CD4-positive, CD25-positive, alpha-beta regulatory T cell (primary cell): ENCODE measurements around the gene CEACAM21. TPM values are rescaled to one million over a fixed set of nuclear protein-coding genes. Genes with fewer than 3 reads are reported as not detected.
"Not testable (repeated sequence)": the region's sequence is repeated elsewhere in the genome, so short reads cannot be mapped to it uniquely, and the experiment has no call there.

ENCODE experiments used
- ATAC-seq, 2 donors: fragments of 150-1000 bp; cut with Tn5 transposase; one replicate each; pipeline ENCODE4 v1.10.0; 2021; ENCODE audit warnings: low read depth in 2 of 2, moderate number of reproducible peaks in 2 of 2, moderate library complexity in 1 of 2
- DNase-seq, 3 donors: peaks; one replicate each; pipeline versions ENCODE4 v3.0.0 to v3.0.0-alpha.2; 2012 to 2022; ENCODE audit warnings: mixed read lengths in 1 of 3
- H3K27ac ChIP-seq: one replicate; pipeline ENCODE4 v1.7.0; 2013; ENCODE audit warnings: mild to moderate bottlenecking, low read length; ENCODE audit not compliant: insufficient read depth, poor library complexity, severe bottlenecking
- H3K27me3 ChIP-seq: one replicate; pipeline ENCODE4 v1.7.0; 2013; ENCODE audit warnings: low read length; ENCODE audit not compliant: control insufficient read depth, insufficient read depth
- H3K36me3 ChIP-seq: one replicate; pipeline ENCODE4 v1.7.0; 2013; ENCODE audit warnings: mild to moderate bottlenecking, low read length, moderate library complexity; ENCODE audit not compliant: control insufficient read depth, insufficient read depth
- H3K4me1 ChIP-seq: 2 replicates; pipeline ENCODE4 v1.7.0; 2013; ENCODE audit warnings: mild to moderate bottlenecking, low read length; ENCODE audit not compliant: insufficient read depth, control insufficient read depth, poor library complexity, severe bottlenecking
- H3K4me3 ChIP-seq: one replicate; pipeline ENCODE4 v1.7.0; 2013; ENCODE audit warnings: low read depth, mild to moderate bottlenecking, low read length, moderate library complexity
- H3K9me3 ChIP-seq, 2 experiments: 1 replicate in 1 of 2; 2 replicates in 1 of 2; pipeline ENCODE4 v1.7.0; 2013; ENCODE audit warnings: low read length in 2 of 2, mild to moderate bottlenecking in 1 of 2, moderate library complexity in 1 of 2; ENCODE audit not compliant: control insufficient read depth in 2 of 2
- H3K27ac Mint-ChIP-seq, 3 donors: one replicate each; pipeline ENCODE4 v1.8.0; 2020 to 2022; ENCODE audit warnings: mild to moderate bottlenecking in 3 of 3, mixed read lengths in 3 of 3, moderate library complexity in 2 of 3
- H3K27me3 Mint-ChIP-seq: one replicate; pipeline ENCODE4 v1.8.0; 2022; ENCODE audit warnings: mild to moderate bottlenecking, mixed read lengths
- H3K36me3 Mint-ChIP-seq: one replicate; pipeline ENCODE4 v1.8.0; 2020; ENCODE audit warnings: mixed read lengths
- H3K4me1 Mint-ChIP-seq, 4 donors: one replicate each; pipeline ENCODE4 v1.8.0; 2020 to 2022; ENCODE audit warnings: mixed read lengths in 4 of 4, mild to moderate bottlenecking in 1 of 4
- H3K4me3 Mint-ChIP-seq, 4 donors: one replicate each; pipeline ENCODE4 v1.8.0; 2020 to 2022; ENCODE audit warnings: mild to moderate bottlenecking in 4 of 4, mixed read lengths in 4 of 4, moderate library complexity in 3 of 4
- H3K9me3 Mint-ChIP-seq, 7 donors: one replicate each; pipeline ENCODE4 v1.8.0; 2020 to 2022; ENCODE audit warnings: mixed read lengths in 7 of 7, mild to moderate bottlenecking in 3 of 7, moderate library complexity in 2 of 7
- polyA plus RNA-seq, 4 donors: library from polyadenylated mRNA; unstranded; fragments of 300-500 nt; fragmentation: Illumina TruSeq; gene quantifications; one replicate each; pipeline ENCODE4 v1.2.3, GENCODE V29; 2021
- total RNA-seq: library from RNA; stranded (reverse); gene quantifications from one replicate; pipeline ENCODE4 v1.2.3, GENCODE V29; 2022

Gene CEACAM21
- total and polyA plus RNA-seq, 5 donors from 2014 or later, result 39.1 to 58.6 (median 45.7) TPM

GRCh38 chr19:41577144-41577830 lies 1.3 kb downstream of the CEACAM21 start:
- Mint-ChIP-seq H3K9me3 (peaks cover 0 to 17% (median 0%) of the 10 kb centered on the region in 7 donors), H3K4me3 (peak overlapping the region in 2 of 4 donors; percentile 75 to 77), H3K4me1 (peaks cover 11 to 49% (median 21%) of the 10 kb centered on the region in 4 donors), H3K36me3 (peaks cover 54% of the 10 kb centered on the region), H3K27ac (peak overlapping the region; percentile 49 to 92 (median 65)), H3K27me3 (no peaks in the 10 kb centered on the region)
- ATAC-seq, result no peak
- Histone ChIP-seq H3K27ac (no peak overlapping the region), H3K27me3 (no peaks in the 10 kb centered on the region), H3K36me3 (peaks cover 60% of the 10 kb centered on the region), H3K9me3 (peaks cover 0 to 13% of the 10 kb centered on the region in 2 experiments), H3K4me3 (no peak overlapping the region), H3K4me1 (peaks cover 22% of the 10 kb centered on the region)
- DNase-seq, result no peak

GRCh38 chr19:41577833-41578232 lies 1.9 kb downstream of the CEACAM21 start:
- Histone ChIP-seq H3K4me3 (no peak overlapping the region), H3K27ac (no peak overlapping the region), H3K9me3 (peaks cover 0 to 19% of the 10 kb centered on the region in 2 experiments), H3K4me1 (peaks cover 22% of the 10 kb centered on the region), H3K36me3 (peaks cover 64% of the 10 kb centered on the region), H3K27me3 (no peaks in the 10 kb centered on the region)
- ATAC-seq, result no peak
- Mint-ChIP-seq H3K36me3 (peaks cover 60% of the 10 kb centered on the region), H3K4me3 (peak overlapping the region in 1 of 4 donors; percentile 9), H3K9me3 (peaks cover 0 to 19% (median under 1%) of the 10 kb centered on the region in 7 donors), H3K4me1 (peaks cover 13 to 49% (median 21%) of the 10 kb centered on the region in 4 donors), H3K27me3 (no peaks in the 10 kb centered on the region), H3K27ac (peak overlapping the region in 1 of 3 donors; percentile 92)
- no peak for DNase-seq

GRCh38 chr19:41578886-41579285 lies 2.9 kb downstream of the CEACAM21 start:
- DNase-seq, result no peak
- Mint-ChIP-seq H3K27ac (peak overlapping the region in 1 of 3 donors; percentile 15), H3K36me3 (peaks cover 64% of the 10 kb centered on the region)

GRCh38 chr19:41581068-41581467 lies 5.1 kb downstream of the CEACAM21 start:
- not testable (repeated sequence) for H3K4me3 Mint-ChIP-seq

More at GRCh38 chr19:41578886-41579285, 2.9 kb downstream of the CEACAM21 start:
- no peaks in the 10 kb centered on the region for H3K27me3 ChIP-seq
- no peak overlapping the region for H3K4me3 Mint-ChIP-seq
- no peak overlapping the region for H3K4me3 ChIP-seq
- H3K9me3 Mint-ChIP-seq, result peaks cover 0 to 20% (median 3%) of the 10 kb centered on the region in 7 donors
- H3K27ac ChIP-seq, result no peak overlapping the region
- peaks cover 22% of the 10 kb centered on the region for H3K4me1 ChIP-seq
- H3K9me3 ChIP-seq, result peaks cover 0 to 20% of the 10 kb centered on the region in 2 experiments
- peaks cover 18 to 43% (median 21%) of the 10 kb centered on the region in 4 donors for H3K4me1 Mint-ChIP-seq
- no peak for ATAC-seq
- H3K36me3 ChIP-seq, result peaks cover 58% of the 10 kb centered on the region
- no peaks in the 10 kb centered on the region for H3K27me3 Mint-ChIP-seq

GRCh38 chr19:41582577-41583182 lies 6.7 kb downstream of the CEACAM21 start:
- not testable (repeated sequence) for H3K4me3 ChIP-seq, H3K27me3 Mint-ChIP-seq, H3K27me3 ChIP-seq, H3K4me3 Mint-ChIP-seq, H3K4me1 ChIP-seq, H3K27ac Mint-ChIP-seq, ATAC-seq, H3K27ac ChIP-seq, DNase-seq
- H3K4me1 Mint-ChIP-seq, result peaks cover 0 to 12% (median 4%) of the 10 kb centered on the region in 4 donors
- peaks cover 79% of the 10 kb centered on the region for H3K36me3 ChIP-seq
- peaks cover 72% of the 10 kb centered on the region for H3K36me3 Mint-ChIP-seq
- H3K9me3 ChIP-seq, result peaks cover 0 to 20% of the 10 kb centered on the region in 2 experiments
- H3K9me3 Mint-ChIP-seq, result peaks cover 0 to 20% (median 3%) of the 10 kb centered on the region in 7 donors

More at GRCh38 chr19:41581068-41581467, 5.1 kb downstream of the CEACAM21 start:
- not testable (repeated sequence) for H3K4me3 ChIP-seq, ATAC-seq, H3K27me3 Mint-ChIP-seq, H3K27ac ChIP-seq, DNase-seq, H3K27me3 ChIP-seq
- peaks cover 75% of the 10 kb centered on the region for H3K36me3 ChIP-seq
- Mint-ChIP-seq H3K4me1 (peaks cover 8 to 28% (median 12%) of the 10 kb centered on the region in 4 donors), H3K36me3 (peaks cover 72% of the 10 kb centered on the region), H3K27ac (peak overlapping the region in 1 of 3 donors; percentile 20), H3K9me3 (peaks cover 0 to 20% (median 3%) of the 10 kb centered on the region in 7 donors)
- H3K4me1 ChIP-seq, result peaks cover 14% of the 10 kb centered on the region
- H3K9me3 ChIP-seq, result peaks cover 0 to 20% of the 10 kb centered on the region in 2 experiments

GRCh38 chr19:41584260-41584810 lies 8.4 kb downstream of the CEACAM21 start:
- H3K9me3 ChIP-seq, result peaks cover 0 to 20% of the 10 kb centered on the region in 2 experiments
- Mint-ChIP-seq H3K4me1 (peaks cover 0 to 7% (median 3%) of the 10 kb centered on the region in 4 donors), H3K9me3 (peaks cover 0 to 20% (median 3%) of the 10 kb centered on the region in 7 donors), H3K4me3 (no peak overlapping the region), H3K27ac (no peak overlapping the region), H3K27me3 (no peaks in the 10 kb centered on the region), H3K36me3 (peaks cover 72% of the 10 kb centered on the region)
- H3K36me3 ChIP-seq, result peaks cover 69% of the 10 kb centered on the region
- H3K4me1 ChIP-seq, result no peaks in the 10 kb centered on the region
- no peak for DNase-seq
- no peaks in the 10 kb centered on the region for H3K27me3 ChIP-seq
- H3K4me3 ChIP-seq, result no peak overlapping the region
- no peak for ATAC-seq
- H3K27ac ChIP-seq, result no peak overlapping the region

- Histone ChIP-seq H3K9me3 (peaks cover 0 to 20% of the 10 kb centered on the region in 2 experiments), H3K27ac (no peak overlapping the region), H3K36me3 (peaks cover 63% of the 10 kb centered on the region), H3K4me3 (no peak overlapping the region), H3K4me1 (no peaks in the 10 kb centered on the region), H3K27me3 (no peaks in the 10 kb centered on the region)
- Mint-ChIP-seq H3K4me1 (peaks cover 0 to 7% (median 3%) of the 10 kb centered on the region in 4 donors), H3K27me3 (no peaks in the 10 kb centered on the region), H3K9me3 (peaks cover 0 to 20% (median 3%) of the 10 kb centered on the region in 7 donors), H3K27ac (peak overlapping the region in 1 of 3 donors; percentile 41), H3K36me3 (peaks cover 68% of the 10 kb centered on the region), H3K4me3 (no peak overlapping the region)
- ATAC-seq (no peak), DNase-seq (no peak)
These were observed 9.0 kb downstream of the CEACAM21 start for GRCh38 chr19:41584931-41585330.
